Endothelial cell of umbilical vein (primary cell): ENCODE data around the gene ITPR1. TPM values are rescaled to one million over a fixed set of nuclear protein-coding genes. Genes with fewer than 3 reads are reported as not detected.

Source experiments
- BruUV-seq: library from RNA; stranded (reverse); fragments of 400-500 nt; replicated peaks from 2 replicates; lab custom pipeline; 2021; lab: Mats Ljungman, UMichigan
- CTCF ChIA-PET: fragments of 300-600, 350-600 bp; sonication (Branson Sonifier 250); formaldehyde crosslinking; loops from one replicate; lab custom pipeline; 2021; ENCODE audit warnings: antibody characterized with exemption, inconsistent platforms; lab: Charles Lee
- POLR2A ChIA-PET: fragments of 300-600, 350-600 bp; sonication (Branson Sonifier 250); formaldehyde crosslinking; loops from one replicate; lab custom pipeline; 2021; ENCODE audit warnings: antibody characterized with exemption, inconsistent platforms; lab: Charles Lee
- DNase-seq: peaks from one replicate; pipeline ENCODE4 v3.0.0-alpha.2; 2011; ENCODE audit warnings: low read depth, low spot score
- FAIRE-seq: peaks from 2 replicates; lab custom pipeline; 2011; peaks lifted over from hg19 to GRCh38; lab: Jason Lieb, UNC
- H2AFZ ChIP-seq: 2 replicates; pipeline ENCODE4 v1.6.0; 2012; ENCODE audit warnings: low read depth, low read length, control low read depth, inconsistent platforms
- H3K27ac ChIP-seq: 2 replicates; pipeline ENCODE4 v1.5.1; 2011; ENCODE audit warnings: low read depth, mild to moderate bottlenecking, control low read depth, low read length, moderate library complexity; ENCODE audit not compliant: insufficient read depth
- H3K27me3 ChIP-seq, 2 experiments: 2 replicates each; pipeline versions ENCODE4 v1.6.0 to v1.6.1; 2011; ENCODE audit warnings: low read length in 2 of 2, mixed read lengths in 1 of 2; ENCODE audit not compliant: control insufficient read depth in 2 of 2, insufficient read depth in 2 of 2
- H3K36me3 ChIP-seq, 2 experiments: 2 replicates in 1 of 2; 3 replicates in 1 of 2; pipeline ENCODE4 v1.5.1; 2011; ENCODE audit warnings: low read length in 2 of 2, mild to moderate bottlenecking in 1 of 2, moderate library complexity in 1 of 2; ENCODE audit not compliant: control insufficient read depth in 2 of 2, insufficient read depth in 2 of 2; ENCODE audit errors: extremely low read depth in 1 of 2
- H3K4me1 ChIP-seq: 3 replicates; pipeline ENCODE4 v1.5.1; 2011; ENCODE audit warnings: mild to moderate bottlenecking, low read length; ENCODE audit not compliant: control insufficient read depth, insufficient read depth; ENCODE audit errors: extremely low read depth
- H3K4me2 ChIP-seq: 2 replicates; pipeline ENCODE4 v1.6.1; 2011; ENCODE audit warnings: low read length, control low read depth, mixed read lengths; ENCODE audit not compliant: insufficient read depth
- H3K4me3 ChIP-seq, 3 experiments: fragments of 200-600 bp in 1 of 3; sonication (generic), shearing (Covaris generic) in 1 of 3; replicated peaks in 1 of 3; 2 replicates each; pipeline ENCODE4 v1.5.1; 2011 to 2016; ENCODE audit warnings: control low read depth in 3 of 3, low read length in 3 of 3, mild to moderate bottlenecking in 2 of 3, inconsistent platforms in 1 of 3, low read depth in 1 of 3, moderate library complexity in 1 of 3; ENCODE audit not compliant: insufficient read depth in 1 of 3
- H3K79me2 ChIP-seq: 2 replicates; pipeline ENCODE4 v1.6.0; 2012; ENCODE audit warnings: low read length, inconsistent platforms; ENCODE audit not compliant: control insufficient read depth, insufficient read depth
- H3K9ac ChIP-seq: replicated peaks from 2 replicates; pipeline ENCODE3; 2011; ENCODE audit warnings: low read length, control low read depth; ENCODE audit not compliant: insufficient read depth; ENCODE audit errors: extremely low read depth
- H3K9me1 ChIP-seq: replicated peaks from 3 replicates; pipeline ENCODE4 v1.6.0; 2011; ENCODE audit warnings: mild to moderate bottlenecking, low read length; ENCODE audit not compliant: control insufficient read depth, insufficient read depth; ENCODE audit errors: extremely low read depth
- H3K9me3 ChIP-seq: replicated peaks from 2 replicates; pipeline ENCODE4 v1.5.1; 2012; ENCODE audit warnings: low read length, inconsistent platforms; ENCODE audit not compliant: control insufficient read depth, insufficient read depth
- H4K20me1 ChIP-seq: replicated peaks from 2 replicates; pipeline ENCODE3; 2011; ENCODE audit warnings: mild to moderate bottlenecking, low read length; ENCODE audit not compliant: control insufficient read depth, insufficient read depth; ENCODE audit errors: extremely low read depth
- CTCF ChIP-seq, 2 donors: IDR thresholded peaks; 1 replicate in 1 of 2; 2 replicates in 1 of 2; pipeline ENCODE4 v1.5.1; 2011; ENCODE audit warnings: low read length in 2 of 2, mild to moderate bottlenecking in 2 of 2, moderate library complexity in 2 of 2, control low read depth in 1 of 2, inconsistent platforms in 1 of 2, low read depth in 1 of 2; ENCODE audit not compliant: insufficient read depth in 1 of 2; ENCODE audit errors: extremely low read depth in 1 of 2
- EZH2 ChIP-seq: IDR thresholded peaks from 2 replicates; pipeline ENCODE4 v1.6.1; 2012; ENCODE audit warnings: borderline replicate concordance, low read depth, mild to moderate bottlenecking, moderate library complexity, low read length, inconsistent platforms; ENCODE audit not compliant: severe bottlenecking
- GATA2 ChIP-seq: IDR thresholded peaks from 2 replicates; pipeline ENCODE4 v1.7.0; 2011; ENCODE audit warnings: low read depth, mild to moderate bottlenecking, moderate library complexity, mixed read lengths, low read length; ENCODE audit not compliant: insufficient read length, insufficient read depth
- JUN ChIP-seq: IDR thresholded peaks from 2 replicates; pipeline ENCODE4 v1.6.1; 2011; ENCODE audit warnings: borderline replicate concordance, low read depth; ENCODE audit not compliant: insufficient read length, insufficient read depth
- MAX ChIP-seq: IDR thresholded peaks from 2 replicates; pipeline ENCODE4 v1.6.1; 2011; ENCODE audit not compliant: insufficient read depth, insufficient read length
- MYC ChIP-seq: IDR thresholded peaks from one replicate; pipeline ENCODE4 v1.6.1; 2011; ENCODE audit warnings: mild to moderate bottlenecking, low read depth, low read length
- POLR2A ChIP-seq: IDR thresholded peaks from 2 replicates; pipeline ENCODE4 v1.6.1; 2012; ENCODE audit warnings: low read depth, mild to moderate bottlenecking, control low read depth, low read length
- POLR2AphosphoS5 ChIP-seq: IDR thresholded peaks from 2 replicates; pipeline ENCODE4 v1.6.1; 2012; ENCODE audit warnings: low read depth, mild to moderate bottlenecking, control low read depth, low read length, moderate library complexity; ENCODE audit not compliant: insufficient read depth
- dilution Hi-C: fragments of 300-500 bp; cut with MboI; formaldehyde crosslinking; loops from one replicate; pipeline ENCODE4 v1.15.0; 2019; ENCODE audit warnings: low sequenced_read_pairs; ENCODE audit not compliant: extremely low pct_ligation_motif_present
- intact Hi-C: fragments of 100-400 bp; cut with micrococcal nuclease; formaldehyde crosslinking; loops from one replicate; pipeline ENCODE4 v1.10.0; 2022
- polyA plus RNA-seq, 4 experiments: library from polyadenylated mRNA; depleted of rRNA in 3 of 4; stranded (reverse) in 3 of 4; unstranded in 1 of 4; fragments of >200 nt; gene quantifications; 2 replicates each; pipeline versions ENCODE4 v1.2.1 to v1.2.3, GENCODE V29; 2011 to 2012; ENCODE audit warnings: missing spikeins in 1 of 4
- total RNA-seq: library from RNA; stranded (reverse); gene quantifications from 2 replicates; pipeline ENCODE4 v1.2.3, GENCODE V29; 2021

ITPR1 gene
- total and polyA plus RNA-seq, 2 donors (not counting 3 experiments of a cell fraction or from before 2014, with no cell fraction given), result 5.1 to 16.1 TPM

- ChIA-PET POLR2A (no interaction called here), CTCF (interaction anchor here (1.0 to 5.1 kb wide), 4 partner anchors 8 to 185 kb away, joined by 3 to 23 read pairs (median 3); no protein-coding TSS in a partner anchor)
- Histone ChIP-seq H3K4me1 (peaks cover 14% of the 10 kb centered on the region), H3K9me1 (no peaks in the 10 kb centered on the region), H3K4me3 (no peak overlapping the region), H3K9ac (no peak overlapping the region), H4K20me1 (no peaks in the 10 kb centered on the region), H3K4me2 (no peak overlapping the region), H3K27me3 (no peaks in the 10 kb centered on the region), H3K36me3 (no peaks in the 10 kb centered on the region), H3K27ac (no peak overlapping the region), H2AFZ (no peak overlapping the region), H3K79me2 (no peaks in the 10 kb centered on the region), H3K9me3 (no peaks in the 10 kb centered on the region)
- dilution Hi-C loops (no loop called here), intact Hi-C loops (no loop called here)
- no peak for TF ChIP-seq POLR2A
- no peak for TF ChIP-seq MAX
- TF ChIP-seq GATA2, result no peak
- no peak for TF ChIP-seq JUN
- TF ChIP-seq CTCF (IDR thresholded peaks at IDR 0.05; ENCODE audit: extremely low read depth in 1 of 2, insufficient read depth in 1 of 2, low read depth in 1 of 2, low read length in 2 of 2), result no peak
- TF ChIP-seq POLR2AphosphoS5, result no peak
- no peak for TF ChIP-seq MYC
- TF ChIP-seq EZH2, result no peak
- no peak for FAIRE-seq
- BruUV-seq, result no TSS peak
- DNase-seq, result no peak
Observed at GRCh38 chr3:4536260-4536659, 43.1 kb downstream of the ITPR1 start.
